ENCODE measurements around the gene STRIP2. TPM values are rescaled to one million over a fixed set of nuclear protein-coding genes. Genes with fewer than 3 reads are reported as not detected.

The STRIP2 gene
- total and polyA plus RNA-seq, 9 of the 15 experiments (the other 6 are each of a cell fraction or from before 2014, with no cell fraction given) = 10.1 to 81.8 (median 42.3) TPM

DNA sequence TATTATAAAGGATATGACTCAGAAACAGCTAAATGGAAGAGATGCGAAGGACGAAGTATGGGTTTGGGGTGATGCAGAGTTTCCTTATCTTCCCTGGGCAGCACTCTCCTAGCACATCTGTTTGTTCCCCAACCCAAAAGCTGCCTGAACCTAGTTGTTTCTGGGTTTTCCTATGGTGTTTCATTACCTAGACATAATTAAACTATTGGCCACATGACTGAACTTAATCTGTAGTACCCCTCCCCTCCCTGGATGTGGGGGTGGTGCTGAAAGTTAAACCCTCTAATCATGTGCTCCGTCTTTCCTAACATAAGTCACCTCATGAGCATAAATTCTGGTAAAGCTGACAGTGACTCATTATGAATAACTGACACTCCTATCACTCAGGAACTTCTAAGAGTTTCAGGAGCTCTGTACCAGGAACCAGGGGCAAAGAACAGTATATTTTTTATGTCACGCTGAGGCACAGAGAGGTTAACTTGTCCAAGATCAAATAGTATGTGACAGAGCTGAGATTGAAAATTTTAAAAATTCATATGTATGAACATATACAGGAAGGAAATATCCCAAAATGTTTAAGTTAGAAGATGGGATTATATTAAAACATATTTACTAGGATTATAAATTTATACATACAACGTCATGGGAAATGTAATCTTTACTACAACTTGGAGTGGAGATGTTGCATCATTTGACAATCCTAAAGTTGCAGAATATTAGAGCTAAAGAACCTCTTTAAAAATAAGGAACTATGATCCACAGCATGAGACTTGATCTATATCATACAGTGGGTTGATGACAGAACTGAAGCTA is 4.8 kb downstream of the STRIP2 start:
- peak; percentile 72 for ATAC-seq
- Histone ChIP-seq H2AFZ (ENCODE audit: low read depth, low read length) (peak overlapping the region; percentile 70), H3K4me2 (ENCODE audit: insufficient read depth, low read length) (peak overlapping the region; percentile 63), H3K27ac (ENCODE audit: extremely low read depth, low read depth, low read length) (peak overlapping the region; percentile 87), H3K4me3 (no peak overlapping the region; the same call in 1 of the 2 replicates), H3K79me2 (ENCODE audit: control insufficient read depth, insufficient read depth, low read length) (peaks cover 79% of the 10 kb centered on the region), H3K4me1 (replicated peaks in 1 of 2; ENCODE audit: control insufficient read depth in 2 of 2, insufficient read depth in 2 of 2, low read length in 2 of 2) (peaks cover 35 to 56% of the 10 kb centered on the region in 2 experiments), H3K27me3 (ENCODE audit: control insufficient read depth in 2 of 2, insufficient read depth in 2 of 2, low read length in 2 of 2) (no peaks in the 10 kb centered on the region), H3K9me3 (replicated peaks; ENCODE audit: control insufficient read depth, insufficient read depth, low read depth, low read length) (no peaks in the 10 kb centered on the region), H4K20me1 (replicated peaks; ENCODE audit: control insufficient read depth, insufficient read depth, low read length) (no peaks in the 10 kb centered on the region), H3K36me3 (ENCODE audit: control insufficient read depth, insufficient read depth, low read length) (peaks cover 62% of the 10 kb centered on the region), H3K9ac (ENCODE audit: insufficient read depth in 1 of 2, low read depth in 2 of 2, low read length in 2 of 2) (peak overlapping the region in 1 of 2 experiments; percentile 61; a peak in 2 of 4 replicates), H3K9me1 (ENCODE audit: control insufficient read depth, insufficient read depth, low read length) (no peaks in the 10 kb centered on the region)
- POLR2A ChIA-PET = interaction anchor here (0.6 to 1.9 kb wide), 20 partner anchors 8 to 1318 kb away, joined by 3 to 13 read pairs (median 4); partner anchors contain the start of gene NRF1
- intact Hi-C loops (cut with micrococcal nuclease) = loop anchor here (2.0 to 5.0 kb wide), 2 partner anchors 16 to 518 kb away; no protein-coding TSS in a partner anchor
- peak; percentile 88 for FAIRE-seq
- DNase-seq (ENCODE audit: extremely low read depth in 1 of 4, low spot score in 3 of 4) = peak; percentile 84 to 96 (median 88)
- in situ Hi-C loops (cut with MboI) = no loop called here
- WGBS (ENCODE audit: insufficient coverage, low coverage, missing lambda C conversion rate) = 1% methylated on average over 5 of the region's 5 CpGs
- CTCF ChIA-PET (ENCODE audit: low intra/inter-chr PET ratio) = no interaction called here
- BruUV-seq (replicated peaks) = no TSS peak
- TF ChIP-seq ZNF436 (CRISPR knock-in tag; IDR thresholded peaks at IDR 0.05) = no peak
- no peak for TF ChIP-seq ZSCAN29 (IDR thresholded peaks at IDR 0.05)
- TF ChIP-seq, protein P1, sequence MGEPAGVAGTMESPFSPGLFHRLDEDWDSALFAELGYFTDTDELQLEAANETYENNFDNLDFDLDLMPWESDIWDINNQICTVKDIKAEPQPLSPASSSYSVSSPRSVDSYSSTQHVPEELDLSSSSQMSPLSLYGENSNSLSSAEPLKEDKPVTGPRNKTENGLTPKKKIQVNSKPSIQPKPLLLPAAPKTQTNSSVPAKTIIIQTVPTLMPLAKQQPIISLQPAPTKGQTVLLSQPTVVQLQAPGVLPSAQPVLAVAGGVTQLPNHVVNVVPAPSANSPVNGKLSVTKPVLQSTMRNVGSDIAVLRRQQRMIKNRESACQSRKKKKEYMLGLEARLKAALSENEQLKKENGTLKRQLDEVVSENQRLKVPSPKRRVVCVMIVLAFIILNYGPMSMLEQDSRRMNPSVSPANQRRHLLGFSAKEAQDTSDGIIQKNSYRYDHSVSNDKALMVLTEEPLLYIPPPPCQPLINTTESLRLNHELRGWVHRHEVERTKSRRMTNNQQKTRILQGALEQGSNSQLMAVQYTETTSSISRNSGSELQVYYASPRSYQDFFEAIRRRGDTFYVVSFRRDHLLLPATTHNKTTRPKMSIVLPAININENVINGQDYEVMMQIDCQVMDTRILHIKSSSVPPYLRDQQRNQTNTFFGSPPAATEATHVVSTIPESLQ (CRISPR knock-in tag; IDR thresholded peaks at IDR 0.05) = no peak
- peak in 1 of 2 experiments; percentile 83; a peak in 3 of 4 replicates for TF ChIP-seq HDAC1 (IDR thresholded peaks at IDR 0.05)
- TF ChIP-seq, protein P2, sequence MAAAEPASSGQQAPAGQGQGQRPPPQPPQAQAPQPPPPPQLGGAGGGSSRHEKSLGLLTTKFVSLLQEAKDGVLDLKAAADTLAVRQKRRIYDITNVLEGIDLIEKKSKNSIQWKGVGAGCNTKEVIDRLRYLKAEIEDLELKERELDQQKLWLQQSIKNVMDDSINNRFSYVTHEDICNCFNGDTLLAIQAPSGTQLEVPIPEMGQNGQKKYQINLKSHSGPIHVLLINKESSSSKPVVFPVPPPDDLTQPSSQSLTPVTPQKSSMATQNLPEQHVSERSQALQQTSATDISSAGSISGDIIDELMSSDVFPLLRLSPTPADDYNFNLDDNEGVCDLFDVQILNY (CRISPR knock-in tag; IDR thresholded peaks at IDR 0.05) = 0 out of 2 replicates have a peak, but pooled peaks have one; percentile 34
- TF ChIP-seq HNRNPK (IDR thresholded peaks at IDR 0.05; ENCODE audit: low read depth, low read length, poor library complexity, severe bottlenecking) = no peak
- TF ChIP-seq, protein P3, sequence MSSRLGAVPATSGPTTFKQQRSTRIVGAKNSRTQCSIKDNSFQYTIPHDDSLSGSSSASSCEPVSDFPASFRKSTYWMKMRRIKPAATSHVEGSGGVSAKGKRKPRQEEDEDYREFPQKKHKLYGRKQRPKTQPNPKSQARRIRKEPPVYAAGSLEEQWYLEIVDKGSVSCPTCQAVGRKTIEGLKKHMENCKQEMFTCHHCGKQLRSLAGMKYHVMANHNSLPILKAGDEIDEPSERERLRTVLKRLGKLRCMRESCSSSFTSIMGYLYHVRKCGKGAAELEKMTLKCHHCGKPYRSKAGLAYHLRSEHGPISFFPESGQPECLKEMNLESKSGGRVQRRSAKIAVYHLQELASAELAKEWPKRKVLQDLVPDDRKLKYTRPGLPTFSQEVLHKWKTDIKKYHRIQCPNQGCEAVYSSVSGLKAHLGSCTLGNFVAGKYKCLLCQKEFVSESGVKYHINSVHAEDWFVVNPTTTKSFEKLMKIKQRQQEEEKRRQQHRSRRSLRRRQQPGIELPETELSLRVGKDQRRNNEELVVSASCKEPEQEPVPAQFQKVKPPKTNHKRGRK (tag; IDR thresholded peaks at IDR 0.05) = no peak
- no peak for TF ChIP-seq ZNF408 (CRISPR knock-in tag; IDR thresholded peaks at IDR 0.05; ENCODE audit: low read depth)
- no peak for TF ChIP-seq ZNF324 (CRISPR knock-in tag; IDR thresholded peaks at IDR 0.05)
- TF ChIP-seq ZNF253 (CRISPR knock-in tag; conservative IDR thresholded peaks at IDR 0.05) = no peak
- no peak for TF ChIP-seq ZNF384 (IDR thresholded peaks at IDR 0.05; ENCODE audit: low read depth, low read length)
- 0 out of 2 replicates have a peak, but pooled peaks have one; percentile 68 for TF ChIP-seq CEBPG (CRISPR knock-in tag; IDR thresholded peaks at IDR 0.05)
- TF ChIP-seq CEBPG (tag; conservative IDR thresholded peaks at IDR 0.05 in 1 of 2, IDR thresholded peaks at IDR 0.05 in 1 of 2) = peak; percentile 97 to 98
- 0 out of 2 replicates have a peak, but pooled peaks have one; percentile 11 for TF ChIP-seq IFI16 (CRISPR knock-in tag; IDR thresholded peaks at IDR 0.05)
- TF ChIP-seq CTBP1 (IDR thresholded peaks at IDR 0.05; ENCODE audit: borderline replicate concordance) = peak; percentile 90
- TF ChIP-seq ZNF3 (CRISPR knock-in tag; IDR thresholded peaks at IDR 0.05) = no peak

Data from K562 (cell line).